Gastroesophageal sphincter (tissue), 4 donors: Measurements from ENCODE around the gene PDE11A. TPM values are rescaled to one million over a fixed set of nuclear protein-coding genes. Genes with fewer than 3 reads are reported as not detected.

Experiments
- ATAC-seq: fragments of 150-250 bp; one replicate; pipeline ENCODE4 v1.9.1; 2016; ENCODE audit warnings: mild to moderate bottlenecking, moderate library complexity
- H3K27ac ChIP-seq, 4 donors: fragments of 200-600 bp; sonication (generic) in 3 of 4; 1 replicate in 3 of 4; 2 replicates in 1 of 4; pipeline ENCODE4 v1.5.1; 2016 to 2019
- H3K27me3 ChIP-seq: fragments of 200-600 bp; sonication (generic); one replicate; pipeline ENCODE4 v1.5.1; 2019
- H3K36me3 ChIP-seq, 2 donors: fragments of 200-600 bp; sonication (generic); one replicate each; pipeline ENCODE4 v1.5.1; 2019; ENCODE audit warnings: control low read depth in 1 of 2
- H3K4me1 ChIP-seq, 3 donors: fragments of 200-600 bp; sonication (generic); 1 replicate in 2 of 3; 2 replicates in 1 of 3; pipeline ENCODE4 v1.5.1; 2016 to 2019; ENCODE audit warnings: control low read depth in 2 of 3
- H3K4me3 ChIP-seq, 2 donors: fragments of 200-600 bp; sonication (generic); one replicate each; pipeline ENCODE4 v1.5.1; 2019; ENCODE audit warnings: mild to moderate bottlenecking in 1 of 2, moderate library complexity in 1 of 2
- H3K9me3 ChIP-seq, 3 donors: fragments of 200-600 bp; sonication (generic); one replicate each; pipeline ENCODE4 v1.5.1; 2017 to 2019; ENCODE audit warnings: control low read depth in 2 of 3
- CTCF ChIP-seq, 4 experiments: fragments of 200-600 bp in 2 of 4; fragments of 450-650 bp in 2 of 4; sonication (generic) in 1 of 4; IDR thresholded peaks; one replicate each; pipeline ENCODE4 v1.5.1; 2017 to 2019; ENCODE audit warnings: antibody characterized with exemption in 4 of 4, mild to moderate bottlenecking in 2 of 4, moderate library complexity in 2 of 4
- EP300 ChIP-seq: sonication (generic); formaldehyde crosslinking; IDR thresholded peaks from one replicate; pipeline ENCODE4 v1.6.1; 2017; ENCODE audit warnings: antibody characterized with exemption, mild to moderate bottlenecking
- POLR2A ChIP-seq, 2 donors: fragments of 450-650 bp; IDR thresholded peaks; one replicate each; pipeline ENCODE4 v1.6.1; 2017; ENCODE audit warnings: antibody characterized with exemption in 2 of 2, mild to moderate bottlenecking in 2 of 2, moderate library complexity in 1 of 2
- POLR2AphosphoS5 ChIP-seq: sonication (generic); formaldehyde crosslinking; IDR thresholded peaks from one replicate; pipeline ENCODE4 v1.6.1; 2017; ENCODE audit warnings: antibody characterized with exemption
- WGBS, 2 donors: methylation state at CpG; one replicate each; pipeline ENCODE4 v1.1.5; 2018; ENCODE audit warnings: low coverage in 1 of 2; 5-methylcytosine and 5-hydroxymethylcytosine counted together
- small RNA-seq, 4 donors: library from RNA; depleted of rRNA; stranded (forward); fragments of <200 nt; gene quantifications; one replicate each; pipeline ENCODE3, GENCODE V24; 2016
- total RNA-seq, 4 donors: library from RNA; depleted of rRNA; stranded (reverse); fragments of >200 nt; gene quantifications; one replicate each; pipeline ENCODE4 v1.1.0, GENCODE V29; 2016

The PDE11A gene
- total RNA-seq, 4 donors from 2014 or later: 0.13 to 1.9 (median 0.16) TPM; not detected in 1

GRCh38 chr2:177579486-177580036, 493.0 kb downstream of the PDE11A start:
- Histone ChIP-seq H3K4me3 (no peak overlapping the region), H3K36me3 (no peaks in the 10 kb centered on the region), H3K9me3 (no peaks in the 10 kb centered on the region), H3K27me3 (no peaks in the 10 kb centered on the region), H3K27ac (no peak overlapping the region), H3K4me1 (no peaks in the 10 kb centered on the region)
- 86 to 90% methylated on average over 1 to 3 of the region's 3 CpGs for WGBS, 2 donors
- no peak for TF ChIP-seq POLR2AphosphoS5
- ATAC-seq: no peak

GRCh38 chr2:177578454-177578853, 494.1 kb downstream of the PDE11A start:
- Histone ChIP-seq H3K27ac (no peak overlapping the region), H3K4me1 (no peaks in the 10 kb centered on the region), H3K27me3 (no peaks in the 10 kb centered on the region), H3K36me3 (no peaks in the 10 kb centered on the region), H3K9me3 (no peaks in the 10 kb centered on the region), H3K4me3 (no peak overlapping the region)
- ATAC-seq: no peak
- WGBS, 2 donors: 76 to 83% methylated on average over 3 of the region's 3 CpGs
- TF ChIP-seq POLR2AphosphoS5 (no peak), EP300 (no peak), POLR2A (IDR thresholded peaks at IDR 0.05) (no peak), CTCF (IDR thresholded peaks at IDR 0.05) (no peak)

DNA sequence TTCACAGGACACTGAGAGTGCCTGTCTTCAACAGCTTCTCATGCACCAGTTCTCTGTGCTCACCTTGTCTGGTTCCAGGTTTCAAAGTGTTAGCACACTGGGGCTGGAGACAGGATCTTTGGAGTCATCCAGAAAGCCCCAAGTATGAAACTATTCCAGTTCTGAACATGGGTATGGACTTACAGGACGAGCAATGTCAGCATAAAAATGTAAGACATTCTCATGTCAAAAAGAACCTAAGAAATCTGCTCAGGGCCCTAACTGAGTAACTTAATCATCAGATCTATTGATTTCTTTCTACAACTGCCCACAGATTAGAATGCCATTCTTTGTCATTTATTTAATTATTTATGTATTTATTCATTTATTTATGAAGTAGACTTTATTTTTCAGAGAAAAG, 495.5 kb downstream of the PDE11A start:
- H3K27me3 ChIP-seq: no peaks in the 10 kb centered on the region
- H3K27ac ChIP-seq: no peak overlapping the region
- no peak for ATAC-seq
- H3K4me3 ChIP-seq: no peak overlapping the region
- TF ChIP-seq EP300 (no peak), POLR2AphosphoS5 (no peak), POLR2A (IDR thresholded peaks at IDR 0.05) (no peak), CTCF (IDR thresholded peaks at IDR 0.05) (no peak)
- no peaks in the 10 kb centered on the region for H3K9me3 ChIP-seq
- no peaks in the 10 kb centered on the region for H3K4me1 ChIP-seq
- no peaks in the 10 kb centered on the region for H3K36me3 ChIP-seq
- WGBS, 2 donors: 80 to 89% methylated on average over 1 of the region's 1 CpG

- WGBS, 2 donors: 93 to 100% methylated on average over 2 of the region's 2 CpGs
- no peak for ATAC-seq
- Histone ChIP-seq H3K4me1 (no peaks in the 10 kb centered on the region), H3K9me3 (no peaks in the 10 kb centered on the region), H3K27me3 (no peaks in the 10 kb centered on the region), H3K27ac (no peak overlapping the region), H3K36me3 (no peaks in the 10 kb centered on the region), H3K4me3 (no peak overlapping the region)
- no peak for TF ChIP-seq POLR2AphosphoS5
- TF ChIP-seq EP300: no peak
- no peak for TF ChIP-seq CTCF (IDR thresholded peaks at IDR 0.05)
- no peak for TF ChIP-seq POLR2A (IDR thresholded peaks at IDR 0.05)
Observed at GRCh38 chr2:177575358-177575757, 497.2 kb downstream of the PDE11A start.

- no peaks in the 10 kb centered on the region for H3K27me3 ChIP-seq
- no peaks in the 10 kb centered on the region for H3K9me3 ChIP-seq
- no peak for ATAC-seq
- H3K4me1 ChIP-seq: no peaks in the 10 kb centered on the region
- H3K36me3 ChIP-seq: no peaks in the 10 kb centered on the region
- 81 to 96% methylated on average over 4 to 5 of the region's 7 CpGs for WGBS, 2 donors
- H3K27ac ChIP-seq: no peak overlapping the region
- no peak overlapping the region for H3K4me3 ChIP-seq
- TF ChIP-seq POLR2AphosphoS5: no peak
- TF ChIP-seq POLR2A (IDR thresholded peaks at IDR 0.05): no peak
- TF ChIP-seq CTCF (IDR thresholded peaks at IDR 0.05): no peak
- no peak for TF ChIP-seq EP300
Observed at GRCh38 chr2:177574356-177574755, 498.2 kb downstream of the PDE11A start.

Small RNA genes lying within 50 kb of the gene (small RNA-seq; reads per million reads assigned to genes)
- gene AC011998.1: 0 reads per million in 4 donors
- 0 reads per million in 4 donors for gene RNU6-629P

Other genes starting within 250 kb of the PDE11A start
- 10 to 100 TPM in 1 of 4 donors, 1 to 10 TPM in 3; 5.6 to 20.9 (median 9.2) TPM for gene RBM45, start 39.7 kb upstream of the PDE11A start, total RNA-seq
- gene OSBPL6, start 121.7 kb upstream of the PDE11A start, total RNA-seq: 1 to 10 TPM; 1.5 to 4.0 (median 3.1) TPM